Hematopoietic multipotent progenitor cell treated with erythropoietin and hydrocortisone succinate and interleukin-3 and kit ligand, for 17 days (in vitro differentiated cells): ENCODE data around the gene MROH7.
"Not testable (repeated sequence)": the region's sequence is repeated elsewhere in the genome, so short reads cannot be mapped to it uniquely, and the experiment has no call there.

Experiments
- DNase-seq: peaks from one replicate; pipeline ENCODE4 v3.0.0-alpha.2; 2015; ENCODE audit warnings: low spot score

MROH7 gene

DNA sequence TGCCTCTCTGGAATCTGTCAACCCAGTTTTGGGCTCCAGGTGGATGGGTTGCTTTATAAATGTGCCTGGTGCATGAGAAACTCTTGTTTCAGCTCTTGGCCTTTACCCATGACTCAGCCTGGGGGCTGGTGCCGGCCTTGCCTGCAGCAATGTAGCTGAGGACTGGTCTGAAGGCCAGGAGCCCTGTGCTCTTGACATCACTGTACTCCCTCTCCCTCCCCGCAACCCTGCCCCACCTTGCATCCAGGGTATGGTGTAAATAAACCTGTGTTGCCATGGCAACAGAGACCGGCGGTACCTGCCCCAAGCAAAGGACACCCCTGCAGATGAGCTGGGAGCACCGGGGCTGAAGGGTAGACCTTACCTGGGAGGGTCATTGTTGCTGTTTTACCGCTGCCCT lies 31.5 kb upstream of the MROH7 start:
- no peak for DNase-seq

- no peak for DNase-seq
Measured at GRCh38 chr1:54610601-54611580, 30.7 kb upstream of the MROH7 start.

DNA sequence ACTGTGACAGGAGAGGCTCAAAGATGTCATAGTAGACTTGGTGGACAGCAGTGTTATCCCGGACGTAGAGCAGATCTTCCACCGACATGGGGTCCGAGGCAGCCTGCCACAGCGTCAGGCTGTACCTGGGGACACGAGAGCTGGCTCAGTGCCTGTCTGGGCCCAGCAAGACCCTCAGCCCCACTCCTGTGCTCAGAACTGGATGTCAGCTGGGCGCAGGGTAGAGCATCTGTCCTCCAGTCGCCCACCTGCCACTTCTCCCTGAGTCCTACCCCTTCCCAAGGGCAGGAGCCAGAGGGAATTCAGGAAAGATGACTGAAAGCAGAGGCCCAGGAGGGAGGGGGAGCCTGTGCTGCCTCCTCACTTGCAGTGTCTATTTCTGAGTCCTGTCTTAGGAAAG lies 30.0 kb upstream of the MROH7 start:
- DNase-seq = no peak

- DNase-seq = no peak
Measured at GRCh38 chr1:54614024-54614423, 27.6 kb upstream of the MROH7 start.

DNA sequence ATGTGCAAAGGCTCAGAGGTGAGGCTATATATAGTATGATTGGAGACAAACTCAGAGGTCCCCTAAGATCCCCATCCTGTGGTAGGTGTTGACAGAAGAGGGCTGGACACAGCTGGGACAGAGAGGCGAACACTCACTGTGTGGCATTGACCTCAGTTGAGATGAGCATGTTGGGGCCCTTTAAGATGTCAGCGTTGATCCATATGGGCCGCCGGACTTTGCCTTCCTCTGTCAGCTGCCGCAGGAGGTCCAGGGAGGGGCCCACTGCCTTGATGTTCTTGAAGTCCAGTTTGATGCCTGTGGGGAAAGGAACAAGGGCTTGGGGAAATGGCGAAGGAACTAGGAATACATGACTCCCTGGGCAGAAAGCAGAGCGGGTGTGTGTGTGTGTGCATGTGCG lies 27.0 kb upstream of the MROH7 start:
- no peak for DNase-seq

- DNase-seq = no peak
Measured at GRCh38 chr1:54615531-54616279, 25.9 kb upstream of the MROH7 start.

DNA sequence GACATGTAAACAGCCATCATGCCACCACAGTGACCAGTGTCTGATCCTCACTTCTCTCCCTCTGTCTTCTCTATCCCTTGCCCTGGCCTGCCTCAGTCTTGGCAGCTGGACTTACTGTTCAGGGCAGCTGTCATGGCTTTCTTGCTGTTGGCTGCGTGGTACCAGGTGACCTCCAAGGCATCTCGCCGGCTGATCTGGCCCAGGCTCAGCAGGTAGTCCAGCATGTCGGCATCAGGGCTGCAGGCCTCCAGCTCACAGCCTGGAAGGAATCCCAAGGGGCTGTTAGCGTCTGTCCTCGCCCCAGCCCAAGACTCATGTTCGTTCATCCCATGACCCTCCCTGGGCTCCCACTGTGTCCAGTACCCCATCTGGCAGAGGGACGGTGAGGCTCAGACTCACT lies 21.8 kb upstream of the MROH7 start:
- DNase-seq = no peak

DNA sequence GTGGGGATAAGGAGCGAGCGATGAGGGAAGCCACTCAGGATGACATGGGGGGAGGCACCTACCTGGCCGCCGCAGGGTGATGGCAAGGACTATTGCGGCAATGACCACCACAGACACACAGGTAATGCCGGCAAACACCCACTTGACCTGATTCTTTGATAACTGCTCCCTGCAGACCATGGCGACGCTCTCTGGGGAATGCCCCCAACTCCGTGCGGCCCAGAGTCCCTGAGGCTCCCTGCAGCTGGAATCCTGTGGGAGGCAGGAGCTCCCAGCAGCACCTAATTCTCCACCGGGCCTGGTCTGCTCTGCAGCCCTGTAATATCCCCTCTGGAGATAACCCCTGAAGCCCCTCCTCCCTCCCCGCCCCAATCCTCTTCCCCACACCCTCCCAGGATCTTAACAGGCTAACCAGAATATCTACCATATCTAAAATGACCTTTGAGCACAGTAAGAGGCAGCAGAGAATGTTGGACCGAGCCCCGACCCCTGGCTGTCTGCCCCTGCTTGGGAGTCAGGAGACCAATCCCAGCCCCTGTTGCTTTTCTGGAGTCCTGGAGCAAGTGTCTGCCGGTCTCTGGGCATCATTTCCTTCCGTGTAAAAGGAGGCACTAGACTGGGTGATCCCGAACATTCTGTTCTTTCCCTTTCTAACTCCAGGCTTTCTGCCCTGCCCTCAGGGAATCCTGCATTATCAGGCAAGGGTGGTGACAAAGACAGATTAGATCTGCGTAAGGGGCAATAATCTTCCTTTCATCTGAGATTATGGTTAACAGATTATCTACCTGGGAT lies 18.2 kb upstream of the MROH7 start, which contains the start of gene FAM151A:
FAM151A (minus strand) TSS at position 310 of the 792 bp plus-strand sequence; CDS start at position 180, 130 bp downstream.
- DNase-seq = no peak

GRCh38 chr1:54624466-54625464 lies 16.8 kb upstream of the MROH7 start:
- no peak for DNase-seq

DNA sequence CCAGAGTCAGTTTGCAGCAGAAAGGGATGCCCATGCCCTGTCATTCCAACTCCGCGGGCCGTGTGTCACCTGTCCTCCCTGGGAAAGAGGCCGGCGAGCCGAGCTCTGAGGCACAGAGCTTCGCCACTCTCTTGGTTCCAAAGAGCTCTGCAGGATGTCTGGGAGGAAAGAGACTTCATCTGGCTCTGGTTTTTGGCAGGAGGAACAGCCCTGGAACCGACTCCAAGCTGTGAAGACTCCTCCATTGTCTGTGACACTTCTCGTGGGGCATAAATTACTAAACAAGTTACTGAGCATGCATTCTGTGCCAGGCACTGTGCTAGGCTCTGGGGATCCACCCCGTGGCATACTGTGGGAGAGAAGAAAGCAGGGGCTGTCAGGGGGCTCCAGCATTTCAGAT lies 14.4 kb upstream of the MROH7 start:
- no peak for DNase-seq

- DNase-seq = not testable (repeated sequence)
Measured at GRCh38 chr1:54635804-54636203, 5.8 kb upstream of the MROH7 start.

DNA sequence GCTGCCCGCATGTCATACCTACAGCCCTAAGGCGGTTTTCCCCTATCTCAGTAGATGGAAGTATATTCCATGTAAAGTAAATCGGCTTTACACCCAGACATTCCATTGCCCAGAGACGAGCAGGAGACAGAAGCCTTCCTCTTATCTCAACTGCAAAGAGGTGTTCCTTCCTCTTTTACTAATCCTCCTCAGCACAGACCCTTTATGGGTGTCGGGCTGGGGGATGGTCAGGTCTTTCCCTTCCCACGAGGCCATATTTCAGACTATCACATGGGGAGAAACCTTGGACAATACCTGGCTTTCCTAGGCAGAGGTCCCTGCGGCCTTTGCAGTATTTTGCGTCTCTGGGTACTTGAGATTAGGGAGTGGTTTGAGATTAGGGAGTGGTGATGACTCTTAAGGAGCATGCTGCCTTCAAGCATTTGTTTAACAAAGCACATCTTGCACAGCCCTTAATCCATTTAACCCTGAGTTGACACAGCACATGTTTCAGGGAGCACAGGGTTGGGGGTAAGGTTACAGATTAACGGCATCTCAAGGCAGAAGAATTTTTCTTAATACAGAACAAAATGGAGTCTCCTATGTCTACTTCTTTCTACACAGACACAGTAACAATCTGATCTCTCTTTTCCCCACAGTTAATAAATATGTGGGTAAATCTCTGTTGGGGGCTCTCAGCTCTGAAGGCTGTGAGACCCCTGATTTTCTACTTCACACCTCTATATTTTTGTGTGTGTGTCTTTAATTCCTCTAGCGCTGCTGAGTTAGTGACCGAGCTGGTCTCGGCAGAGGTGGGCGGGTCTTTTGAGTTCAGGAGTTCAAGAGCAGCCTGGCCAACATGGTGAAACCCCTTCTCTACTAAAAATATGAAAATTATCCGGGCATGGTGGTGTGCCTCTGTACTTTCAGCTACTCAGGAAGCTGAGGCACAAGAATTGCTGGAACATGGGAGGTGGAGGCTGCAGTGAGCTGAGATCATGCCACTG lies 4.8 kb upstream of the MROH7 start:
- DNase-seq = not testable (repeated sequence)

DNA sequence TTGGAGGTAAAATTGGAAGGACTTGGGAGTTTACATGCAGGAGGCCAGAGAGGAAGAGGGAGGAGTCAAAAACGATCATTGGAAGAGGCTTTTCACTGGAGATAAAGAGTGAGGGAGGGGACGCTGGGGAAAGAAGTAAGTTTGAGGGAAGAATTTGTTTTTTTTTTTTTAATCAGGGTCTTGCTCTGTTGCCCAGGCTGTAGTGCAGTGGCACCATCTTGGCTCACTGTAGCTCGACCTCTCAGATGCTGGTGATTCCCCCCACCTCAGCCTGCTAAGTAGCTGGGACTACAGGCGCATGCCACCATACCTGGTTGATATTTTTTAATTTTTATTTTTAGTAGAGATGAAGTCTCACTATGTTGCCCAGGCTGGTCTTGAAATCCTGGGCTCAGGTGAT lies 1.2 kb upstream of the MROH7 start:
- DNase-seq = no peak

DNA sequence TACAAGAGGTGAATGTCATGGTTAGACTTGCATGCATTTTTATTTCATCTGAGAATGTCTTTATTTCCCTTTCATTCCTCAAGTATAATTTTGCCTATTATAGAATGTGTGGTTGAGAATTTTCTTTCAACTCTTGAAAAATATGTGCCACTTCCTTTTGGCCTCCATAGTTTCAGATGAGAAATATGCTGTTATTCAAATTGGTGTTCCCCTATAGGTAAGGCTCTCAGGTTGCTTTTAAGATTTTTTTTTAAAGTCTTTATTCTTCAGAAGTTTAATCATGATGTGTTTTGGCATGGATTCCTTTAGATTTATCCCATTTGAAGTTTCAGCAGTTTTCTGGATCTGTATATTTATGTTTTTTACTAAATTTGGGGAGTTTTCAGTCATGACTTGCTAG lies 2.1 kb downstream of the MROH7 start:
- DNase-seq = no peak

DNA sequence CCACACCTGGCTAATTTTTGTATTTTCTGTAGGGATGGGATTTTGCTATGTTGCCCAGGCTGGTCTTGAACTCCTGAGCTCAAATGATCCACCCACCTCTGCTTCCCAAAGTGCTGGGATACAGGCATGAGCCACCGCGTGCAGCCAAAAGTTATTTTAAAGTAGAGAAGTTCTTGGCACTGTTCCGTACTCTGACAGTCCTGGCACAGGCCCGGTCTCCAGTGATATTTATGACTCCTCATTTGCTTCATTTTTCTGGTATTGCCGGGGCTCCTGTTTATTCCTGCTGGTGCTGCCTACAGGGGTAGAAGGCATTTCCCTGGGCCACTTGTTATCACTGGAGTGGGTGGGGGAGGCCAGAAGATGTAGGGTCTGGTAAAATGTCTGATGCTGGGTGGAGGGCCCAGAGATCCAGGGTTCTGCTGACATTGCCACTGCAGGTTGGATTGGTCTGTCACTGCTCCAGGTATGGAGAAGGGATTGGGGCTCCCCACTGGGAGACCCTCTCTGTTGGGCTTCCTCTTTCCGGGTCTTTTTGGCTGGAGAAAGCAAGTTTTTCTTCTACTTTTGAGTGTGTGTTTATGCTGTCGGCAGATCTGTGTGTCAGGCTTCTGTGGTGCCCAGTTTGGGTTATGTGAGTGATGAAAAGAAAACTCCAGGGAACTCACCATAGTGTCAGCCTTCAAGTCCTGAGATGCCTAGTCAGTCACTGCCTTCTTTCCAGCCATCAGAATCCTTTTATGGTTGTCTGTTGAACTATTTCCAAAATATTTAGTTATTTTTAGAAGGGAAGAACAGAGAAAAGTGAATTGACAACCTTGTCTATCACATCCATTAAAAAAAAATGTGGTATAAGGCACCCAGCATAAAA lies 4.5 kb downstream of the MROH7 start:
- no peak for DNase-seq

GRCh38 chr1:54649130-54649898 lies 7.7 kb downstream of the MROH7 start:
- no peak for DNase-seq

DNA sequence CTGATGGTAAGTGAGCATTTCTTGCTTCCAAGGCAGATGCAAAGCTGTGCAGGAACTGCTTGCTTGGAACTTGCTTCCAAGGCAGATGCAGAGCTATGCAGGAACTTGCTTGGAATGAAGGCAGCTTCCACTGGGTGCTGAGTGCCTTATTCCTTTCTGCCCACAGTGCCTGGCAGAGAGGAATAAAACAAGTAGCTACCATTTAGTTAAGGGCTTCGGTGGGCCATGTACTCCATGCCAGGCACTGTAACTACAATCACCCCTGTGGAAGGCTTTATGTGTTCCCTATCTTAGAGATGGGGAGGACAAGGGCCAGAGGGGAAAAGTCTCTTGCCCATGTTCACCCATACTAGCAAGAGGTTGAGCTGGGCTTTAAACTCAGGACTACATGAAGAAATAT lies 8.3 kb downstream of the MROH7 start:
- no peak for DNase-seq

- no peak for DNase-seq
Measured at GRCh38 chr1:54650417-54650816, 8.8 kb downstream of the MROH7 start.
